DMS114 treated with DMSO at 0.1 percent for 48 hours (cell line): Measurements from ENCODE around the gene RBBP6.
A peak's percentile ranks its signal among the peaks of the same experiment; 100 is the strongest.
"Not testable (repeated sequence)": the region's sequence is repeated elsewhere in the genome, so short reads cannot be mapped to it uniquely, and the experiment has no call there.

Source experiments
- DNase-seq: peaks from one replicate; lab custom pipeline; 2025; ENCODE audit not compliant: unreplicated experiment; lab: John Stamatoyannopoulos, UW

Gene RBBP6, protein sequence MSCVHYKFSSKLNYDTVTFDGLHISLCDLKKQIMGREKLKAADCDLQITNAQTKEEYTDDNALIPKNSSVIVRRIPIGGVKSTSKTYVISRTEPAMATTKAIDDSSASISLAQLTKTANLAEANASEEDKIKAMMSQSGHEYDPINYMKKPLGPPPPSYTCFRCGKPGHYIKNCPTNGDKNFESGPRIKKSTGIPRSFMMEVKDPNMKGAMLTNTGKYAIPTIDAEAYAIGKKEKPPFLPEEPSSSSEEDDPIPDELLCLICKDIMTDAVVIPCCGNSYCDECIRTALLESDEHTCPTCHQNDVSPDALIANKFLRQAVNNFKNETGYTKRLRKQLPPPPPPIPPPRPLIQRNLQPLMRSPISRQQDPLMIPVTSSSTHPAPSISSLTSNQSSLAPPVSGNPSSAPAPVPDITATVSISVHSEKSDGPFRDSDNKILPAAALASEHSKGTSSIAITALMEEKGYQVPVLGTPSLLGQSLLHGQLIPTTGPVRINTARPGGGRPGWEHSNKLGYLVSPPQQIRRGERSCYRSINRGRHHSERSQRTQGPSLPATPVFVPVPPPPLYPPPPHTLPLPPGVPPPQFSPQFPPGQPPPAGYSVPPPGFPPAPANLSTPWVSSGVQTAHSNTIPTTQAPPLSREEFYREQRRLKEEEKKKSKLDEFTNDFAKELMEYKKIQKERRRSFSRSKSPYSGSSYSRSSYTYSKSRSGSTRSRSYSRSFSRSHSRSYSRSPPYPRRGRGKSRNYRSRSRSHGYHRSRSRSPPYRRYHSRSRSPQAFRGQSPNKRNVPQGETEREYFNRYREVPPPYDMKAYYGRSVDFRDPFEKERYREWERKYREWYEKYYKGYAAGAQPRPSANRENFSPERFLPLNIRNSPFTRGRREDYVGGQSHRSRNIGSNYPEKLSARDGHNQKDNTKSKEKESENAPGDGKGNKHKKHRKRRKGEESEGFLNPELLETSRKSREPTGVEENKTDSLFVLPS (N-terminal part only)

DNA sequence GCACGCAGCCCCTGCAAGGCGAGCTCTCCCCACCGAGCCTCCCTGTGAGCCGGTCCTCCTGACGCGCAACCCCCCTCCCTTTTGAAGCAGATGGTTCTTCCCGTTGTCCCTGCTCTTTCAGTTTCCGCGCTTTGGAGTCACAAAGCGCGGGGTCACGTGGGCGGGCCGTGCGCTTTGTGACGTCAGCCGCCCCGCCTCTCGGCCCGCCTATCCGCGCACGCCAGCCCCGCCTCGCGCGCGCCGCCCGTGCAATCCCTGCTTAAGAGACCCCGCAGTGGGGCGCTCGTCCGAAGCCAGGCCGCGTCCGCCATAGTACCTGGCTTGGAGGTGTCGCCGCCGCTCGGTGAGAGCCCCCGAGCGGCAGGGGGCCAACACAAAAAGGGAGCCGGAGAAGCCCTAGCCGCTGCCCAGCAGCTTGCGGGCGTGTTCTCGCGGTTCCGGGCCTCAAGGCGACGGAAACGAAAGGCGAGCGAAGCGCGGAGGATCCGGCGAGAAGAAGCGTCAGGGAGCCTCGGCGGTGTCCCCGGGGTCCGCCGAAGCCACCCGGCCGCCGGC, at the start of gene RBBP6:
RBBP6 (plus strand) TSS at position 272 of the 555 bp plus-strand sequence. CDS start 1,061 bp downstream, outside the sequence.
- peak; percentile 89 for DNase-seq

DNA sequence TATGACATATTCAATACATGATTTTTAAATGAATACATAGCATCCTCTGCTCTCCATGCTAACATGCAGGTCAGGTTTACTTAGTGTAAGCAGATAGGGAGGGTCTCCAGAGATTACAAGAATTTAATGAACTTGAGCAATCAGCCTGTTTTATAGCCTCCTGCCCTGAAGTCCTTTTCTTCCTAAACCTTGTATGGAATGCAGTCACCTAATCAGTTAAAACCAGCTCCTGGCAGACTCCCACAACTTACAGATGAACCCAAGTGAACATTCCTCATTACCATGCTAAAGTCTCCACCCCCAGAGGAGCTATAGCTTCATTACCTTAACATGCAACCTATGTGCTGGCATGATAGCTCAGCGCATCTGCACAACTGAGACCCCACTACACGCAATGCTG, 48.5 kb upstream of the RBBP6 start:
- no peak for DNase-seq

DNA sequence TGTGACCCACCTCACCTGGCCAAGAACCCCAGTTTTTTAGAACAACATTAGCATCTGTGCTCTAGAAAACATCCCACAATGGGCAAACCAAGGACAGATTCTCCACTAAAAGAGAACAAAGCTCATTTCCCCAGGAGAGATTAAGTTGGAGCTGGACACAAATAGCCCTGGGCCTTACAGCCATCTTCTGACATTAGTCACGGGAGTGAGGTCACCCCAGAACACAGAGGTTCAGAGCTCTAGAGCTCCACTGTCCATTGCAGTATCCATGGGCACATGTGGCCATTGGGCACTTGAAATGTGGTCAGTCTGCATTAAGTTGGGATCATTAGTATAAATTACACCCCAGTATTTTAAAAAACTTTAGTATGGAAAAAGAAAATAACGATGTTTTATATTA, 47.6 kb upstream of the RBBP6 start:
- DNase-seq = no peak

DNA sequence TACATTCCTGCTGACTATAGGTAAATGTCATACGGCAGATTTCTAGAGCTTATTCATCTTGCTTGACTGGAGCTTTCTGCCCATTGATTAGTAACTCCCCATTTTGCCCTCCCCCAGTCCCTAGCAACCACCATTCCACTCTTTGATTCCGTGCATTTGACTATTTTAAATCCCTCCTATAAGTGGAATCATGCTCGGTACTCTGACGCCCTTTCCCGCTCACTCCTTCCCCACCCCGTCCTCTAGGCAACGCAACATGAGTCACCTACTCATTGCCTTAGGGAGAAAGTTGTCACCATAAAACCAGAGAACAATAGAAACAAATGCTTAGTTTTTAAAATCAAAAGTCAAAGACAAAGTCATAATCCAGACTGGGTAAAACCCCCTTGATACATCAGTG, 45.5 kb upstream of the RBBP6 start:
- no peak for DNase-seq

DNA sequence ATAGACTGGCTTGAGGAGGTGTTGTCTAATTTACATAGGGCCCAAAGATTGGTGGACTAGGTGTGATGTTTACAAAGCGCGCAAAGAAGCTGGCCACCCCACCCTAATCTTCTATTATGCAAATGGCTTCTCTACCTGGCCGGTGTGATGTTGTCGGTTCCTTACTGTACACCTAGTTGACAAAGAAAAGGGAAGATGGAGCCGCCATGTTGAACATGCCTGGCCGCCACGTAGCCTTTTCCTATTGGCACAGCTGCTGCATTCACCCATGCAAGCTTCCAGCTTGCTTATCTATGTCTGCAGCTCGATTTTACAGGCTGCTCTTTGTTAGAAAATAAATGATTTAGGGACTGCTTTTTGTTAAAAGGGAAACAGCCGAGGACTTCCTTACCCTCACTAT, 44.2 kb upstream of the RBBP6 start:
- DNase-seq = not testable (repeated sequence)

DNA sequence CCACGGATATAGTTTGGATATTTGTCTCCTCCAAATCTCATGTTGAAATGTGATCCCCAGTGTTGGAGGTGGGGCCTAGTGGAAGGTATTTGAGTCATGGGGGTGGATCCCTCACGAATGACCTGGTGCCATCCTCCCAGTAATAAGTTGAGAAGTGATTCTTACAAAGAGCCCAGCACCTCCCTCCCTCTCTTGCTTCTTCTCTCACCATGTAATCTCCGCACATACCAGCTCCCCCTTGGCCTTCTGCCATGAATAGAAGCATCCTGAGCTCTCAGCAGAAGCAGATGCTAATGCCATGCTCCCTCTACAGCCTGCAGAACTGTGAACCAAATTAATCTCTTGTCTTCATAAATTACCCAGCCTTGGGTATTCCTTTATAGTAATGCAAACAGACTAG, 41.9 kb upstream of the RBBP6 start:
- no peak for DNase-seq

DNA sequence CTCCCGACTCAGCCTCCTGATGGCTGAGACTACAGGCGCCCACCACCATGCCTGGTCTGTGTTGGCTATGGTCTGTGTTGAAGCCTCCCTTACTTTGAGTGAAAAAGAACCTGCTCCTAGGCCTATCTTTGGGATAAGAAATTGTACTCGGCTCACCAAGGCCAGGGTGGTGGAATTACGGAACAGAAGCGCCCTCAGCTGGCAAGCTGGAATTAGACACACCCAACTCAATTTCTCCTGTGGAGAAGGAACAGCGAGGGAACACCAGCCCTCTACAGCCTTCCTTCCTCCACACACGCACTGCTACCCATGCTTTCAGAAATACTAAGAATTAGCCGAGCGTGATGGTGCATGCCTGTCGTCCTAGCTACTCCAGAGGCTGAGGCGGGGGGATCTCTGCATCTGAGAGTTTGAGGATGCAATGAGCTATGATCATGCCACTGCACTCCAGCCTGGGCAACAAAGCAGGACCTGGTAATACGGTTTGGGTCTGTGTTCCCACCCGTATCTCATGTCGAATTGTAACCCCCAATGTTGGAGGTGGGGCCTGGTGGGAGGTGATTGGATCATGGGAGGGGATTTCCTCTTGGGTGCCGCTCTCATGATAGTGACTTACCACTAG, 40.1 kb upstream of the RBBP6 start:
- DNase-seq = peak; percentile 25

DNA sequence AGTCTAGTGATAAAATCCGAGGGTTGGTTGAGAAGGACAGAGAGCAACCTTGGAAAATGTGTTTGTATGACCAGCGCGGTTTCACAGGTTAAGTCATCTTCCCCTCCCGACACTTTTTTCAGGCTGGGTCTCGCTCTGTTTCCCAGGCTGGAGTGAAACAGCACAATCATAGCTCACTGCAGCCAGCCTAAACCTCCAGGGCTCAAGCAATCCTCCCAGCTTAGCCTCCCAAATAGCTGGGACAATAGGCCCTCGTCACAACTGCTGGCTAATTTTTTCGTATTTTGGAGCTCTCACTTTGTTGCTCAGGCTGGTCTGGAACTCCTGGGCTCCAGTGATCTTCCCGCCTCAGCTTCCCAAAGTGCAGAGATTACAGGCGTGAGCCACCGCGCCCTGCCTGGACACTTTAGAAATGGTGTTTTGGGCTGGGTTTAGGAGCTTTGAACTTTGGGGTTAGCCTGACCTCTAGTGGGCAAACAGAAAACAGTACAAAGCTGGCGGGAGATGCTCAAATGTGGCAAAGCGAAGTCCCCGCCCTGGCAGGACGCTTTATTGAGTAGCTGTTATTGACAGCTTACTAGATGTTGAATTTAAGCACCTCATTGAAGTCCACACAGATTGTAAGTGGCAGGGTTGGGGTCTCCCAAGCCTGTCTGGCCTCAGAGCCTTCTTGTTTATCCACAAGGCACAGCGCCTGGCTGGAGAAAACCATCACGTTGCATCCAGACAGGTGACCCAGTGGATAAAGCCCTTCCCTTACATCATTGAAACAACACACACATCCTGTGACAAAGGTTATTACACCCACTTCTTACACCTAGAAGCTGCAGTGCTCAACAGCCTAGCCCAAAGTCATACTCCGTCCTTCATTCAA, 34.7 kb upstream of the RBBP6 start:
- DNase-seq = peak; percentile 64

DNA sequence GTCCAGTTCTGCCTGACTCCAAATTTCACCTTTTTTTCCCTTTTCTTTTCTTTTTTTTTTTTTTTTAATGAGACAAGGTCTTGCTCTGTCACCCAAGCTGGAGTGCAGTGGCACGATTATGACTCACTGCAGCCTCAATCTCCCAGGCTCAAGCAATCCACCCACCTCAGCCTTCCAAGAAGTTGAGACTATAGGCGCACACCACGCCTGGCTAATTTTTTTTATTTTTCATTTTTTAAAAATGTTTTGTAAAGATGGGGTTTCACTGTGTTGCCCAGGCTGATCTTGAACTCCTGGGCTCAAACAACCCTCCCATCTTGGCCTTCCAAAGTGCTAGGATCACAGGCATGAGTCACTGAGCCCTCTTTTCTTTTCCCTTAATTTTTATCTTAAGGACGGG, 33.4 kb upstream of the RBBP6 start:
- no peak for DNase-seq

DNA sequence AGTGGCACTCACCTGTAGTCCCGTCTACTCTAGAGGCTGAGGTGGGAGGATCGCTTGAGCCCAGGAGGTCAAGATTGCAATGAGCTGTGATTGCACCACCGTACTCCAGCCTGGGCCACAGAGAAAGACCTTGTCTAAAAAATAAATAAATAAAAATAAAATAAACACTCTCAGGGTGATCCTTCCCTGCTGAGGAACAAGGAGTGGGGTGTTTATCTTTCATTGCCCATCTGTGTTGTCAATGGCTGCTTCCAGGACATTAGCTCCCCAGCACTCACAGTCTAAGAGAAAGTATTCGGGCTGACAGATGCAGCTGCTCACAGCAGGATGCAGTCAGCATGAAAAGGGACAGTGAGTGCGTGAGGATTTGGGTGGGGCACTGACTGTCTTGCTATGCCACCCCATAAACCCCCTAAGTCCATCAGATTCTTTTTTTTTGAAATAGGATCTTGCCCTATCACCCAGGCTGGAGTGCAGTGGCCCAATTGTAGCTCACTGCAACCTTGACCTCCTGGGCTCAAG, 31.3 kb upstream of the RBBP6 start:
- no peak for DNase-seq

DNA sequence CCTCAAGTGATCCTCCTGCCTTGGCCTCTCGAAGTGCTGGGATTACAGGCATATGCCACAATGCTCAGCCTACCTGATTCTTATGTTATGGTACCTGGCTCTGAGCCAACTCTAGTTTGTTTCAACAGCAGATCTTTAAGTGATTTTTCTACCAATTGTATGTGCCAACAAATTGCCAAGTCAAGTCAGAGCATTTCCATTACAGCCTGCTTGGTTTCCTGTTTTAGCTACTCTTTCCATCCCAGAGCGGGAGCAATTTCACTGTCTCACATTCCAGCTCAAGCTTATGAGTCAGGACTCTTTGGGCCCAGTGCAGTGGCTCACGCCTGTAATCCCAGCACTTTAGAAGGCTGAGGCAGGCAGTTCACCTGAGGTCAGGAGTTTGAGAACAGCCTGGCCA, 30.8 kb upstream of the RBBP6 start:
- no peak for DNase-seq

DNA sequence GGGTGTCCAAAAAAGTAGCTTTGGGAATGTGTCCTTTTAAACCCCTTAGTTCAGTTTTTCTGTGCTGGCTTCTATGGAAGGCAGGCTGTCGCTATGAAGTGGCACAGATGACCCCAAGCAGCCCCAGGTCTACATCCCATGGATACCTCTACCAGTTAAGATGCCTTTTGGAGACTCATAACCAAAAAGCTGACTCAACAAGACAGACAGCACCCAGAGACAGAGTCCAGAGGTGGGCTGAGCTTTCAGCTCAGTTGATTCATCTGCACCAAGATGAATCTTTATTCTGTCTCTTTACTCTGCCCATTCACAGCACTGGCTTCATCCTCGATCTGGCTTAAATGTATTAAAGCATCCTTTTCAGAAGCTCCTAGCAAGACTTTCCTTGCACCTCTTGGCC, 29.8 kb upstream of the RBBP6 start:
- DNase-seq = no peak

DNA sequence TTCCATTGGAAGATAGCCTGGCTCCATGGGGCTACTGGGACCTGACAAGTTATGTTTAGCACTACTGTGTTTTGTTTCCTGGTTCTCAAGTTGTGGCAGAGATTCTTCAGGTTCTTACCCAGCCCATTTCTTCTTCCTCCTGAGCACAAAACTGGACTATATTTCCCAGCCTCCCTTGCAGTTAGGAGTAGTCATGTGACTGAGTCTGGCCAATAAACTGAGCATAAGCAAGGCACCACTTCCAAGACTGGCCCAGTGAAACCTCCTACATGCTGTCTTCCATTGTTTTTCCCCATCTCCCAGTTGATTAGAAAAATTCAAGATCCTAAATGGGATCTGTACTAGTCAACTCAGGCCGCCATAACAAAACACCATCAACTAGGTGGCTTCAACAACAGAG, 28.2 kb upstream of the RBBP6 start:
- DNase-seq = no peak

DNA sequence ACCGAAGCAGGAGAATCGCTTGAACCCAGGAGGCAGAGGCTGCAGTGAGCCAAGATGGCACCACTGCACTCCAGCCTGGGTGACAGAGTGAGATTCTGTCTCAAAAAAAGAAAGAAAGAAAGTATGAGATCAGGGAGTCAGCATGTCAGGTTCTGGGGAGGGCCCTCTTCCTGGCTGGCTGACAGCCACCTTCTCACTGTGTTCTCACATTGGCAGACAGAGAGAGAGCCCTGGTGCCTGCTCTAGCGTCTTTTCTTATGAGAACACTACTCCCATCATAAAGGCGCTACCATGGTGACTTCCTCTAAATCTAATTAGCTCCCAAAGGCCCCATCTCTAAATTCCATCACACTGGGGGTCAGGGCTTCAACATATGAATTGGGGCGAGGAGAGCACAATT, 27.6 kb upstream of the RBBP6 start:
- DNase-seq = no peak

DNA sequence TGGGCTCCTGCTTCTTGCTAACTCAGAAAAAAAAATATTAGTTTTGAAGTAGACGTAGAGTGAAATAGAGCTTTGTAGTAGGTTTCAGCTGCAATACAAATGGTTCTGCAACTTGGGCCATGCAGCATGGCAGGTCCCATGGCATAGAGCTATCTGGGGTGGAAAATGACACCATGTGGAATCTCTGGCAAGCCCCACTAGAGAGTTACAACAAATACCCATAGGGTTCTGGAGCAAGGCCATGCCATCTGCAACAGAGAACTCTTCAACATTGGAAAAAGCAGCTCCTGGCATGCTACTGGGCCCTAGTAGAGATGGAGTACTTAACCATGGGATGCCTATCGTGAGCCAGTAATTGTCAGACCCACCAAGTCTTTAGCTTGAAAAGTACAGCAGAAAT, 25.3 kb upstream of the RBBP6 start:
- no peak for DNase-seq

DNA sequence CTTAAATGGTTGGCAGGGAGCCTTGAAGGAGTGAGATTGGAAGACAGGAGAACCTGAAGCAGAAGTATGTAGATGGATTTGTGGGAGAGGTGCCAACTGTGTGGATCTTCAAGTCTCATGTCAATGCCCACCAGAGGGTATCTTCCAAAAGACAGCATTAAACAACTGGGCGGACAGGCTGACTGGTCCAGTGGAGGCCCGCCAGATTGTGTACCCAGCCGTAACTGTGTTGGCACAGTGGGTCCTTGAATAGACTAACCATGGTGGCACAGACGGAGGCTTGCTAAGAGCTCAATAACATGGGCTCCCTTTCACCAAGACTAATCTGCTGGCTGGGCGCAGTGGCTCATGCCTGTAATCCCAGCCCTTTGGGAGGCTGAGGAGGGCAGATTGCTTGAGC, 24.2 kb upstream of the RBBP6 start:
- no peak for DNase-seq

DNA sequence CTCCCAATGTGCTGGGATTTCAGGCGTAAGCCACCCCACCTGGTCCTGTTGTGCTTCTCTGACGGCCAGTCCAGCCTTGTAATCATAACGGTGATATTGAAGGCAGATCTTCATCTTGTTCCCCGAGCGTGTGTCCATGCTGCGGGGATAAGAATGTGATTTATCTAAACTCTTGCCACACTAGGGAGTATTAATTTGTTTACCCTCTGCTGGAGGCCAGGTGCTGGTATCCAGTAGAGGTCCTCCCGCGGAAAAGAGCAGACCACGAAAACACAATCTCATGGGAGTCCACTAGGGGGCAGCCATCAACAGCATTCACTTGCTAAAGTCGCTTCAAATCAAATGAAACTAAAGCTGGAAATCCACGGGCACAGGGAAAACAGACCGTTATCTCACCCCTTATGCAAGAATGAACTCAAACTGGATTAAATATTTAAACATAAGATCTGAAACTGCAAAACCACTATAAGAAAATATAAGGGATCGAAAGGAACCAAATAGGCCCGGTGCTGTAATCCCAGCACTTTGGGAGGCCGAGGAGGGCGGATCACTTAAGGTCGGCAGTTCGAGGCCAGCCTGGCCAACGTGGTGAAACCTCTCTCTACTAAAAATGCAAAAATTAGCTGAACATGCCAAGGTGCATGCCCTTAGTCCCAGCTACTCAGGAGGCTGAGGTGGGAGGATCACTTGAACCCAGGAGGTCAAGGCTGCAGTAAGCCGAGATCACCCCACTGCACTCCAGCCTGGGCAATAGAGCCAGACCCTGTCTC, 22.3 kb upstream of the RBBP6 start:
- DNase-seq = peak; percentile 81

DNA sequence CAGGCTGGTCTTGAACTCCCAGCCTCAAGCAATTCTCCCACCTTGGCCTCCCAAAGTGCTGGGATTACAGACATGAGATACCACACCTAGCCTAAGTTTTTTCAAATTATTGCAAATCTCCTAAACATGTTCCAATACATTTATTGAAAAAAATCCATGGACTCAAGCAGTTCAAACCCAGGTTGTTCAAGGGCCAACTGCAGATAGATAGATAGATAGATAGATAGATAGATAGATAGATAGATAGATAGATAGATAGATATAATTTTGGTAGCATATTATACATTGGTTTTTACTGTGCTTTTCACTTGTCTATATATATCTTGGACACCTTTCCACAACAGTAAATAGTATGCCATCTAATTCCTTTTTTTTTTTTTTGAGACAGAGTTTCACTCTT, 20.9 kb upstream of the RBBP6 start:
- no peak for DNase-seq

DNA sequence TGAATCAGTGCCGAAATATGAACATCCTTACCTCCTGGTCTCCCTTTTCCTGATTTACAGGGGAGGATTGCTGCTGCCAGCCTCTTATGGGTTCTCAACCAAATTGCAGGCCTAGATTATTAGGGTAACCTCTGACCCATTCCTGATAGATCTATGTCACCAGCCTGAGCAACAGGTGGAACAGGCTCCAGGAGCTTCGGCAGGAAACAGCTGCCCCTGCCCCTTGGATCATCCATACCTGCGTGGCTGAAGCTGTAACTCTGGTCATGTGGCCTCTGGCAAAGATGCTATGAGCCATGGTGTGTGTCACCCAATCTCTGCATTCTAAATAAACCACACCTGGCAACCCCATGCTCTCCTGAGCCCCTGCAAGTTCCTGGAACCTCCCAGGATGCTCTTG, 18.4 kb upstream of the RBBP6 start:
- no peak for DNase-seq
